Dermis microvascular lymphatic vessel endothelial cell (primary cell): ENCODE data around the gene METTL4. TPM values are rescaled to one million over a fixed set of nuclear protein-coding genes. Genes with fewer than 3 reads are reported as not detected.

Source experiments
- DNase-seq, 2 donors: peaks; one replicate each; pipeline versions ENCODE4 v3.0.0 to v3.0.0-alpha.2; 2010; ENCODE audit warnings: low read depth in 2 of 2
- total RNA-seq: library from RNA; depleted of rRNA; stranded (reverse); fragments of >200 nt; gene quantifications from 2 replicates; pipeline ENCODE4 v1.2.1, GENCODE V29; 2014

The METTL4 gene
- 7.0 and 8.3 TPM in 2 replicates for total RNA-seq

GRCh38 chr18:2571200-2572170 lies at the start of gene METTL4, which contains the start of gene NDC80:
METTL4 (minus strand) TSS chr18:2571505; CDS start chr18:2567216, 4,289 bp downstream.
NDC80 (plus strand) TSS chr18:2571557; CDS start chr18:2572986, 1,429 bp downstream.
- DNase-seq, result peak; percentile 83 to 92

GRCh38 chr18:2618009-2618408 lies 46.7 kb upstream of the METTL4 start:
- no peak for DNase-seq

GRCh38 chr18:2617401-2617998 lies 46.2 kb upstream of the METTL4 start:
- DNase-seq, result no peak

GRCh38 chr18:2612996-2613395 lies 41.7 kb upstream of the METTL4 start:
- no peak for DNase-seq

- no peak for DNase-seq
Measured at GRCh38 chr18:2610549-2610948, 39.2 kb upstream of the METTL4 start.

- DNase-seq, result no peak
Measured at GRCh38 chr18:2609604-2610003, 38.3 kb upstream of the METTL4 start.

- peak in 1 of 2 donors; percentile 10 for DNase-seq
Measured at GRCh38 chr18:2606335-2606734, 35.0 kb upstream of the METTL4 start.

- DNase-seq, result no peak
Measured at GRCh38 chr18:2602844-2603243, 31.5 kb upstream of the METTL4 start.

GRCh38 chr18:2597639-2598038 lies 26.3 kb upstream of the METTL4 start:
- no peak for DNase-seq

GRCh38 chr18:2590303-2590702 lies 19.0 kb upstream of the METTL4 start:
- DNase-seq, result no peak

GRCh38 chr18:2589345-2590068 lies 18.2 kb upstream of the METTL4 start:
- DNase-seq, result no peak

GRCh38 chr18:2588666-2589344 lies 17.5 kb upstream of the METTL4 start:
- no peak for DNase-seq

GRCh38 chr18:2587788-2588187 lies 16.5 kb upstream of the METTL4 start:
- DNase-seq, result no peak

GRCh38 chr18:2573408-2573807 lies 2.1 kb upstream of the METTL4 start:
- no peak for DNase-seq

- no peak for DNase-seq
Measured at GRCh38 chr18:2572892-2573291, 1.6 kb upstream of the METTL4 start.

GRCh38 chr18:2572171-2572569 lies 865 bp upstream of the METTL4 start:
- no peak for DNase-seq

GRCh38 chr18:2570772-2571199 lies 519 bp downstream of the METTL4 start:
- peak; percentile 15 to 72 for DNase-seq

- no peak for DNase-seq
Measured at GRCh38 chr18:2569338-2570207, 1.7 kb downstream of the METTL4 start.

GRCh38 chr18:2568605-2569004 lies 2.7 kb downstream of the METTL4 start:
- no peak for DNase-seq

GRCh38 chr18:2568129-2568528 lies 3.2 kb downstream of the METTL4 start:
- DNase-seq, result no peak
